ENCODE results near the gene IFIT3.

IFIT3 gene

DNA sequence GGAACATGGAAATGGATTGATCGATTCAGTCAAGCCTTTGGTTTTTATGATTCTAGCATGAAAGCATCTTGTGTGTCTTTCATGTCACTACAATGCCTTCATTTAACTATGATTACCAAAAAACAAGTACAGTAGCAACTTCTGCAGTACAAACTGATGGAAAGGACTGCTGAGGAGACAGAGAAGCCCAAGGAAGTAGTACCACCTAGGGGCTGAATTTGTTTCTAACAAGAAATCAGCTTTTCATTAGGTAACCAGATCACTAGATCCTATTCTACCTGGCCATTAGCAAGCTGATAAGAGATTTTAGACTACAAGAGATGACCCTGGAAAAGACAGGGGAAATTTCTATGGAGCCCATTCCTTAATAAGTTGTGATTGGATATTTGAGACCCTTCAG, 61.5 kb downstream of the IFIT3 start:
- DNase-seq: peak in 3 of 56 donors; percentile 5 to 21 (median 14)

Measured in nucleus accumbens (tissue), 56 donors.